Measurements from ENCODE around the gene SIX1.

DNA sequence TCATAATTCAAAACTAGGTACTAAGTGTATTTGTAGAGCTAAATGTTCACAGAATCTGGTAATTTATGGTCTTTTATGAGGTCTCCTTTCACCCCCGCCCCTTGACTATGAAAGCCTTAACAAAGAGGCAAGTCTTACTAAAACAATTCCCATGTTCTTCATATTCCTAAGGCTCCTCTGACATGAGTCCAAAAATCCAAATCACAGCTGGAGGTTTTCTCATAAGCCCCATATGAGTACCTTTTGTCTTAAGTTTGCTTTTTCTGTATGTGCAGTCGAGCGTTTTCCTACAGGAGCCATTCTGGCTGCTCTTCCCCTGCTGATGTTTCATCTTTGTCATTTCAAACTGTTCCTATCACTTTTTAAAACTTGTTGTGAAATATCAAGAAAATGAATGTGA, 55.2 kb downstream of the SIX1 start:
- TF ChIP-seq CTCF (conservative IDR thresholded peaks at IDR 0.05; ENCODE audit: low read length) = no peak
- TF ChIP-seq EZH2phosphoT487 (IDR thresholded peaks at IDR 0.05; ENCODE audit: borderline replicate concordance) = no peak

Measured in Loucy (cell line).